NCI-H1105 (cell line): ENCODE measurements around the gene CAPN10.
"Not testable (repeated sequence)": the region's sequence is repeated elsewhere in the genome, so short reads cannot be mapped to it uniquely, and the experiment has no call there.

Experiments
- DNase-seq: peaks from one replicate; lab custom pipeline; 2025; lab: John Stamatoyannopoulos, UW

Gene CAPN10

GRCh38 chr2:240602266-240603050 lies 15.9 kb downstream of the CAPN10 start:
- no peak for DNase-seq

- no peak for DNase-seq
These were observed 16.7 kb downstream of the CAPN10 start for GRCh38 chr2:240603081-240603835.

GRCh38 chr2:240603846-240604245 lies 17.3 kb downstream of the CAPN10 start:
- DNase-seq: no peak

GRCh38 chr2:240604291-240604938 lies 17.9 kb downstream of the CAPN10 start:
- no peak for DNase-seq

- no peak for DNase-seq
These were observed 18.6 kb downstream of the CAPN10 start for GRCh38 chr2:240604939-240605716.

- no peak for DNase-seq
These were observed 19.6 kb downstream of the CAPN10 start for GRCh38 chr2:240605867-240606743.

- DNase-seq: no peak
These were observed 25.2 kb downstream of the CAPN10 start for GRCh38 chr2:240611601-240612210.

- DNase-seq: no peak
These were observed 27.2 kb downstream of the CAPN10 start for GRCh38 chr2:240613781-240614180.

- DNase-seq: no peak
These were observed 27.9 kb downstream of the CAPN10 start for GRCh38 chr2:240614391-240614790.

GRCh38 chr2:240615396-240615795 lies 28.9 kb downstream of the CAPN10 start:
- no peak for DNase-seq

GRCh38 chr2:240615820-240616547 lies 29.4 kb downstream of the CAPN10 start:
- no peak for DNase-seq

- not testable (repeated sequence) for DNase-seq
These were observed 30.5 kb downstream of the CAPN10 start for GRCh38 chr2:240616860-240617666.

- no peak for DNase-seq
These were observed 32.2 kb downstream of the CAPN10 start for GRCh38 chr2:240618776-240619175.

GRCh38 chr2:240619506-240620148 lies 33.1 kb downstream of the CAPN10 start:
- DNase-seq: no peak

- DNase-seq: no peak
These were observed 33.7 kb downstream of the CAPN10 start for GRCh38 chr2:240620149-240620731.

- no peak for DNase-seq
These were observed 34.3 kb downstream of the CAPN10 start for GRCh38 chr2:240620859-240621258.

- no peak for DNase-seq
These were observed 35.5 kb downstream of the CAPN10 start for GRCh38 chr2:240622060-240622411.

GRCh38 chr2:240622531-240623235 lies 36.1 kb downstream of the CAPN10 start:
- DNase-seq: no peak
